Thyroid gland (tissue), 4 donors: Measurements from ENCODE around the gene R3HDML. TPM values are rescaled to one million over a fixed set of nuclear protein-coding genes. Genes with fewer than 3 reads are reported as not detected.

ENCODE experiments used
- DNase-seq, 2 donors: peaks; one replicate each; pipeline ENCODE4 v3.0.0-alpha.2; 2019
- H3K27ac ChIP-seq, 3 donors: fragments of 200-600 bp; sonication (generic); 1 replicate in 2 of 3; 2 replicates in 1 of 3; pipeline ENCODE4 v1.5.1; 2016 to 2019; ENCODE audit warnings: mild to moderate bottlenecking in 1 of 3, moderate library complexity in 1 of 3
- H3K27me3 ChIP-seq: fragments of 200-600 bp; sonication (generic); one replicate; pipeline ENCODE4 v1.5.1; 2019
- H3K36me3 ChIP-seq, 2 donors: fragments of 200-600 bp; sonication (generic); one replicate each; pipeline ENCODE4 v1.5.1; 2016 to 2019
- H3K4me1 ChIP-seq, 2 donors: fragments of 200-600 bp; sonication (generic); one replicate each; pipeline ENCODE4 v1.5.1; 2017 to 2019
- H3K4me3 ChIP-seq, 3 donors: fragments of 200-600 bp; sonication (generic); replicated peaks in 1 of 3; 1 replicate in 2 of 3; 2 replicates in 1 of 3; pipeline ENCODE4 v1.5.1; 2016; ENCODE audit warnings: mild to moderate bottlenecking in 1 of 3
- H3K9me3 ChIP-seq: fragments of 200-600 bp; sonication (generic); one replicate; pipeline ENCODE4 v1.5.1; 2017
- POLR2A ChIP-seq, 2 donors: fragments of 450-650 bp; IDR thresholded peaks; one replicate each; pipeline ENCODE4 v1.6.1; 2017; ENCODE audit warnings: antibody characterized with exemption in 2 of 2, mild to moderate bottlenecking in 2 of 2, moderate library complexity in 1 of 2
- WGBS, 2 donors: methylation state at CpG; one replicate each; pipeline ENCODE4 v1.1.5; 2017; 5-methylcytosine and 5-hydroxymethylcytosine counted together
- intact Hi-C: fragments of 100-400 bp; cut with DNase I; formaldehyde crosslinking; loops from one replicate; pipeline ENCODE4 v1.15.1; 2023
- total RNA-seq, 4 donors: library from RNA; depleted of rRNA; stranded (reverse); fragments of >200 nt; gene quantifications; one replicate each; pipeline ENCODE4 v1.2.3, GENCODE V29; 2016
- TF ChIP-seq, protein P1 (sequence below), 6 experiments: fragments of 200-600 bp in 3 of 6; fragments of 450-650 bp in 3 of 6; sonication (generic) in 3 of 6; IDR thresholded peaks; one replicate each; pipeline ENCODE4 v1.5.1; 2016 to 2019; ENCODE audit warnings: antibody characterized with exemption in 6 of 6, mild to moderate bottlenecking in 2 of 6, inconsistent platforms in 1 of 6, moderate library complexity in 1 of 6

The R3HDML gene
- total RNA-seq, 4 donors from 2014 or later: not detected

GRCh38 chr20:44348168-44348659 is 11.4 kb downstream of the R3HDML start:
- H3K36me3 ChIP-seq: no peaks in the 10 kb centered on the region
- H3K4me3 ChIP-seq: no peak overlapping the region
- no peak for TF ChIP-seq POLR2A (IDR thresholded peaks at IDR 0.05)
- TF ChIP-seq, protein P1, sequence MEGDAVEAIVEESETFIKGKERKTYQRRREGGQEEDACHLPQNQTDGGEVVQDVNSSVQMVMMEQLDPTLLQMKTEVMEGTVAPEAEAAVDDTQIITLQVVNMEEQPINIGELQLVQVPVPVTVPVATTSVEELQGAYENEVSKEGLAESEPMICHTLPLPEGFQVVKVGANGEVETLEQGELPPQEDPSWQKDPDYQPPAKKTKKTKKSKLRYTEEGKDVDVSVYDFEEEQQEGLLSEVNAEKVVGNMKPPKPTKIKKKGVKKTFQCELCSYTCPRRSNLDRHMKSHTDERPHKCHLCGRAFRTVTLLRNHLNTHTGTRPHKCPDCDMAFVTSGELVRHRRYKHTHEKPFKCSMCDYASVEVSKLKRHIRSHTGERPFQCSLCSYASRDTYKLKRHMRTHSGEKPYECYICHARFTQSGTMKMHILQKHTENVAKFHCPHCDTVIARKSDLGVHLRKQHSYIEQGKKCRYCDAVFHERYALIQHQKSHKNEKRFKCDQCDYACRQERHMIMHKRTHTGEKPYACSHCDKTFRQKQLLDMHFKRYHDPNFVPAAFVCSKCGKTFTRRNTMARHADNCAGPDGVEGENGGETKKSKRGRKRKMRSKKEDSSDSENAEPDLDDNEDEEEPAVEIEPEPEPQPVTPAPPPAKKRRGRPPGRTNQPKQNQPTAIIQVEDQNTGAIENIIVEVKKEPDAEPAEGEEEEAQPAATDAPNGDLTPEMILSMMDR (IDR thresholded peaks at IDR 0.05): no peak
- H3K9me3 ChIP-seq: no peaks in the 10 kb centered on the region
- no peak overlapping the region for H3K27ac ChIP-seq
- WGBS, 2 donors: 93 to 96% methylated on average over 4 of the region's 4 CpGs
- DNase-seq: no peak
- no peaks in the 10 kb centered on the region for H3K4me1 ChIP-seq
- intact Hi-C loops: no loop called here
- no peaks in the 10 kb centered on the region for H3K27me3 ChIP-seq

- H3K4me1 ChIP-seq: no peaks in the 10 kb centered on the region
- H3K9me3 ChIP-seq: no peaks in the 10 kb centered on the region
- intact Hi-C loops: no loop called here
- no peak for DNase-seq
- WGBS, 2 donors: 70% methylated on average over 3 of the region's 3 CpGs
- TF ChIP-seq, protein P1 (IDR thresholded peaks at IDR 0.05): no peak
- TF ChIP-seq POLR2A (IDR thresholded peaks at IDR 0.05): no peak
- no peaks in the 10 kb centered on the region for H3K27me3 ChIP-seq
- no peaks in the 10 kb centered on the region for H3K36me3 ChIP-seq
- H3K4me3 ChIP-seq: no peak overlapping the region
- H3K27ac ChIP-seq: no peak overlapping the region
Measured at GRCh38 chr20:44349349-44349748, 12.5 kb downstream of the R3HDML start.

GRCh38 chr20:44350567-44350966 is 13.7 kb downstream of the R3HDML start:
- Histone ChIP-seq H3K36me3 (no peaks in the 10 kb centered on the region), H3K4me1 (no peaks in the 10 kb centered on the region), H3K27ac (no peak overlapping the region), H3K4me3 (no peak overlapping the region), H3K27me3 (no peaks in the 10 kb centered on the region), H3K9me3 (no peaks in the 10 kb centered on the region)
- 82% methylated on average over 6 of the region's 6 CpGs for whole genome bisulfite sequencing, 2 donors
- TF ChIP-seq, protein P1 (IDR thresholded peaks at IDR 0.05): no peak
- TF ChIP-seq POLR2A (IDR thresholded peaks at IDR 0.05): no peak
- intact Hi-C loops: no loop called here
- DNase-seq: no peak

DNA sequence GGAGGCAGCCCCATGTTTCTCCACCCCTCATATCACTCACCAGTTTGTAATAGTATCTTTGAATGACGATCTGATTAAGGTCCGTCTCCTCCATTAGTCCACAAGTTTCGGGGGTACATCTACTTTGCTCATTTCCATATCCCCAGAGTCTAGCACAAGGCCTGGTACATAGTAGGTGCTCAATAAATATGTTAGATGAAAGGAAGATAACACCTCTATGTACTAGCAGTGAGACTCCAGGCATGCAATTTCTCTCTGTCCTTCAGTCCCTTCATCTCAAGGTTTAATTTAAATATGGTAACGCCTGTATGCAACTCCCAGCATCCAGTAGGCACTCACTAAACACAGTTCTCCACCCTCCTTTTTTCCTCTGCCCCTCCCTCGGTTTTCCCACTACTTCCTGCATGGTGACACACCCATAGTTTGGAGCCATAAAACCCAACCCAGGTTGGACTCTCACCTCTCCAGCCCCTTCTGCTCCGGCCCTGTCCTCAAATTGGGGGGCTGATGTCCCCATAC is 18.2 kb downstream of the R3HDML start:
- no peak for DNase-seq
- no peaks in the 10 kb centered on the region for H3K36me3 ChIP-seq
- 90 to 93% methylated on average over 6 of the region's 6 CpGs for WGBS, 2 donors
- intact Hi-C loops: no loop called here
- H3K4me3 ChIP-seq: no peak overlapping the region
- no peak overlapping the region for H3K27ac ChIP-seq
- H3K27me3 ChIP-seq: no peaks in the 10 kb centered on the region
- H3K4me1 ChIP-seq: no peaks in the 10 kb centered on the region
- TF ChIP-seq POLR2A (IDR thresholded peaks at IDR 0.05): no peak
- TF ChIP-seq, protein P1 (IDR thresholded peaks at IDR 0.05): no peak
- no peaks in the 10 kb centered on the region for H3K9me3 ChIP-seq

DNA sequence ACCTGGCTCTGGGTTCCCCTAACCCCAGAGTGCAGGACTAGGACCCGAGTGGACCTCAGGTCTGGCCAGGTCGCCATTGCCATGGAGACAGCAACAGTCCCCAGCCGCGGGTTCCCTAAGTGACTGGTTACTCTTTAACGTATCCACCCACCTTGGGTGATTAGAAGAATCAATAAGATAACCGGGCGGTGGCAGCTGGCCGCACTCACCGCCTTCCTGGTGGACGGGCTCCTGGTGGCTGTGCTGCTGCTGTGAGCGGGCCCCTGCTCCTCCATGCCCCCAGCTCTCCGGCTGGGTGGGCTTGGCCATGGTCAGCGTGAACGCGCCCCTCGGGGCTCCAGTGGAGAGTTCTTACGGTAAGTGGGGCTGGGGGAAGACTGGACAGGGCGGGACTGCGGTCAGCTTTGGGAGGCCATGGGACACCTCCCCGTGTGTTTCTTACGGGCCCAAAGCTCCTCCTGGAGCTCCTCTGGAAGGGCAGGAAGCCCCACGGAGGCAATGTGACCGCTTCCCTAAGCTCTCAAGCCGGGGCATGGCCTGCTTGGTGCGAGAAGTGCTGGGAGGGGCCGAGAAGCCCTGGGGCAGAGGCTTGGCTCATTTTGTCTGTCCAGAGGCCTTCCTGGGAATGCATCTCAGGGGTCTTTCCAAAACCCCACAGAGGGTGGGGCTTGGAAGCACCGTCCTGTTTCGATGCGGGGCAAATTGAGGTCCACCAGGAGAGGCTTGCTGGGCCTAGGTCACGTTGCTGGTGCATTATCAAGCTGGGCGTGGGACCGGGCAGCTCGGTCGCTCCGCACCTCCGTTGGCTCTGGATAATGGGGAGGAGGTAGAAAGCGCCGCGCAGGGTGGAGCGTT is 18.9 kb downstream of the R3HDML start, which contains the start of gene HNF4A:
Gene HNF4A (plus strand): TSS at position 202 of the 855 bp plus-strand sequence. CDS start 106 bp downstream, at position 308.
- Histone ChIP-seq H3K4me3 (no peak within 1 kb of the TSS), H3K4me1 (no peaks in the 10 kb centered on the region), H3K9me3 (no peaks in the 10 kb centered on the region), H3K36me3 (no peaks in the 10 kb centered on the region), H3K27me3 (no peaks in the 10 kb centered on the region), H3K27ac (no peak within 1 kb of the TSS)
- 82% methylated on average over 30 to 36 of the region's 40 CpGs for WGBS, 2 donors
- DNase-seq: no peak
- TF ChIP-seq, protein P1 (IDR thresholded peaks at IDR 0.05): no peak
- TF ChIP-seq POLR2A (IDR thresholded peaks at IDR 0.05): no peak
- intact Hi-C loops: no loop called here
